Keratinocyte (primary cell): ENCODE measurements around the gene CYB5R4. TPM values are rescaled to one million over a fixed set of nuclear protein-coding genes. Genes with fewer than 3 reads are reported as not detected.

Experiments used
- DNase-seq: peaks from one replicate; pipeline ENCODE4 v3.0.0-alpha.2; 2011; ENCODE audit warnings: low read depth, missing footprints, low spot score
- FAIRE-seq: peaks from 2 replicates; lab custom pipeline; 2011; peaks lifted over from hg19 to GRCh38; lab: Jason Lieb, UNC
- H2AFZ ChIP-seq: 2 replicates; pipeline ENCODE4 v1.6.0; 2012; ENCODE audit warnings: low read length, control low read depth, inconsistent platforms; ENCODE audit not compliant: control insufficient read depth
- H3K27ac ChIP-seq: 2 replicates; pipeline ENCODE4 v1.5.1; 2011; ENCODE audit warnings: low read length; ENCODE audit not compliant: control insufficient read depth, insufficient read depth
- H3K27me3 ChIP-seq: 3 replicates; pipeline ENCODE4 v1.6.0; 2011; ENCODE audit warnings: low read length; ENCODE audit not compliant: control insufficient read depth, insufficient read depth; ENCODE audit errors: extremely low read depth
- H3K36me3 ChIP-seq, 2 experiments: 2 replicates in 1 of 2; 3 replicates in 1 of 2; pipeline ENCODE4 v1.5.1; 2011; ENCODE audit warnings: low read length in 2 of 2, mild to moderate bottlenecking in 1 of 2; ENCODE audit not compliant: control insufficient read depth in 2 of 2, insufficient read depth in 2 of 2; ENCODE audit errors: extremely low read depth in 1 of 2
- H3K4me1 ChIP-seq: 3 replicates; pipeline ENCODE4 v1.5.1; 2011; ENCODE audit warnings: low read length; ENCODE audit not compliant: control insufficient read depth, insufficient read depth; ENCODE audit errors: extremely low read depth
- H3K4me2 ChIP-seq: 3 replicates; pipeline ENCODE4 v1.6.0; 2011; ENCODE audit warnings: low read depth, low read length; ENCODE audit not compliant: control insufficient read depth, insufficient read depth; ENCODE audit errors: extremely low read depth
- H3K4me3 ChIP-seq, 3 experiments: fragments of 200-600 bp in 1 of 3; sonication (generic) in 1 of 3; 2 replicates in 2 of 3; 3 replicates in 1 of 3; pipeline ENCODE4 v1.5.1; 2011 to 2016; ENCODE audit warnings: low read length in 3 of 3, mild to moderate bottlenecking in 3 of 3, control low read depth in 2 of 3, inconsistent platforms in 1 of 3, low read depth in 1 of 3, mixed read lengths in 1 of 3, mixed run types in 1 of 3, moderate library complexity in 1 of 3; ENCODE audit not compliant: control insufficient read depth in 2 of 3, insufficient read depth in 2 of 3; ENCODE audit errors: extremely low read depth in 1 of 3
- H3K79me2 ChIP-seq: 2 replicates; pipeline ENCODE4 v1.6.0; 2012; ENCODE audit warnings: low read length; ENCODE audit not compliant: control insufficient read depth, insufficient read depth
- H3K9ac ChIP-seq: 3 replicates; pipeline ENCODE4 v1.6.0; 2011; ENCODE audit warnings: low read length; ENCODE audit not compliant: control insufficient read depth, insufficient read depth; ENCODE audit errors: extremely low read depth
- H3K9me1 ChIP-seq: 3 replicates; pipeline ENCODE4 v1.6.0; 2011; ENCODE audit warnings: low read length; ENCODE audit not compliant: control insufficient read depth, insufficient read depth; ENCODE audit errors: extremely low read depth
- H3K9me3 ChIP-seq: 2 replicates; pipeline ENCODE4 v1.5.1; 2012; ENCODE audit warnings: low read depth, low read length; ENCODE audit not compliant: control insufficient read depth
- H4K20me1 ChIP-seq: 3 replicates; pipeline ENCODE4 v1.6.0; 2011; ENCODE audit warnings: low read length; ENCODE audit not compliant: control insufficient read depth, insufficient read depth; ENCODE audit errors: extremely low read depth
- EZH2 ChIP-seq: IDR thresholded peaks from one replicate; pipeline ENCODE4 v1.6.1; 2012; ENCODE audit warnings: inconsistent platforms, mild to moderate bottlenecking, low read length, moderate library complexity
- dilution Hi-C: fragments of 300-500 bp; cut with MboI; formaldehyde crosslinking; loops from one replicate; pipeline ENCODE4 v1.7.0; 2020; ENCODE audit warnings: low sequenced_read_pairs; ENCODE audit not compliant: extremely low pct_ligation_motif_present
- polyA plus RNA-seq, 5 experiments: library from polyadenylated mRNA; depleted of rRNA in 3 of 5; stranded (reverse) in 3 of 5; stranded (forward) in 1 of 5; unstranded in 1 of 5; fragments of >200 nt; gene quantifications; 1 replicate in 1 of 5; 2 replicates in 3 of 5; 3 replicates in 1 of 5; pipeline versions ENCODE4 v1.2.1 to v1.2.3, GENCODE V29; 2011 to 2012; ENCODE audit warnings: missing spikeins in 2 of 5, low read depth in 1 of 5, low replicate concordance in 1 of 5
- TF ChIP-seq, protein P1 (sequence below), 3 experiments: IDR thresholded peaks in 1 of 3; conservative IDR thresholded peaks in 1 of 3; optimal IDR thresholded peaks in 1 of 3; 2 replicates in 2 of 3; 3 replicates in 1 of 3; pipeline versions ENCODE3 to v1.5.1; 2011; ENCODE audit warnings: low read length in 3 of 3, mild to moderate bottlenecking in 3 of 3, moderate library complexity in 2 of 3, control low read depth in 1 of 3, inconsistent platforms in 1 of 3; ENCODE audit not compliant: insufficient read depth in 2 of 3; ENCODE audit errors: extremely low read depth in 1 of 3

Gene CYB5R4
- polyA plus RNA-seq, 1 donor (not counting 4 experiments of a cell fraction or from before 2014, with no cell fraction given) = 14.0 TPM

DNA sequence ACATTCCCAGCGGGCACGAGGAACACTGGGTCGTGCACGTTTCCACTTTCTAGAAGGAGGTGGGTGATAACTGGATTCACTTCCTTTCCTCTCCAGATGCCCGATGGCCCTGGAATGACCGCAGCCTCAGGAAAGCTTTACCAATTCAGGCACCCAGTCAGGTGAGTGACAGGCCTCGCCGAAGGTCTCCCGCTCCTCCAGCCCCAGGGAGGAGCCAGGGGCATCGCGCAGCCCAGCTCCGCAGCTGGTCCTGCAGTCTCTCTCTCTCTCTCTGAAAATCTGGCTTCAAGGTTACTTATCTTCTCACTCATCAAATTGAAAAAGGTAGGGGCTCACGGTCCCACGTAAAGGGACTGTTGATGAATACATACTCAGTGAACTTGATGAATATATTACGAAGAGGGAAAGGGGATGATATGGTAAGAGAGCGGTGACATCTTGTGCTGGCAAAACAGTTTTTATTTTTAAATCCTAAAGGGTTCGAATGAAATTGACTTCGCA, 5.4 kb upstream of the CYB5R4 start:
- FAIRE-seq = no peak
- Histone ChIP-seq H3K79me2 (no peaks in the 10 kb centered on the region), H2AFZ (peak overlapping the region; percentile 80), H4K20me1 (no peaks in the 10 kb centered on the region), H3K9me3 (no peaks in the 10 kb centered on the region), H3K9ac (no peak overlapping the region), H3K4me3 (peak overlapping the region; percentile 27 to 65 (median 58)), H3K36me3 (no peaks in the 10 kb centered on the region), H3K9me1 (no peaks in the 10 kb centered on the region), H3K4me1 (peaks cover 5% of the 10 kb centered on the region), H3K27ac (no peak overlapping the region), H3K4me2 (peak overlapping the region; percentile 82), H3K27me3 (peaks cover 18% of the 10 kb centered on the region)
- TF ChIP-seq, protein P1, sequence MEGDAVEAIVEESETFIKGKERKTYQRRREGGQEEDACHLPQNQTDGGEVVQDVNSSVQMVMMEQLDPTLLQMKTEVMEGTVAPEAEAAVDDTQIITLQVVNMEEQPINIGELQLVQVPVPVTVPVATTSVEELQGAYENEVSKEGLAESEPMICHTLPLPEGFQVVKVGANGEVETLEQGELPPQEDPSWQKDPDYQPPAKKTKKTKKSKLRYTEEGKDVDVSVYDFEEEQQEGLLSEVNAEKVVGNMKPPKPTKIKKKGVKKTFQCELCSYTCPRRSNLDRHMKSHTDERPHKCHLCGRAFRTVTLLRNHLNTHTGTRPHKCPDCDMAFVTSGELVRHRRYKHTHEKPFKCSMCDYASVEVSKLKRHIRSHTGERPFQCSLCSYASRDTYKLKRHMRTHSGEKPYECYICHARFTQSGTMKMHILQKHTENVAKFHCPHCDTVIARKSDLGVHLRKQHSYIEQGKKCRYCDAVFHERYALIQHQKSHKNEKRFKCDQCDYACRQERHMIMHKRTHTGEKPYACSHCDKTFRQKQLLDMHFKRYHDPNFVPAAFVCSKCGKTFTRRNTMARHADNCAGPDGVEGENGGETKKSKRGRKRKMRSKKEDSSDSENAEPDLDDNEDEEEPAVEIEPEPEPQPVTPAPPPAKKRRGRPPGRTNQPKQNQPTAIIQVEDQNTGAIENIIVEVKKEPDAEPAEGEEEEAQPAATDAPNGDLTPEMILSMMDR (optimal IDR thresholded peaks at IDR 0.05 in 1 of 3, IDR thresholded peaks at IDR 0.05 in 1 of 3, conservative IDR thresholded peaks at IDR 0.05 in 1 of 3; ENCODE audit: extremely low read depth in 1 of 3, insufficient read depth in 2 of 3, low read length in 3 of 3) = no peak
- TF ChIP-seq EZH2 = peak; percentile 8
- dilution Hi-C loops = no loop called here
- DNase-seq = no peak

DNA sequence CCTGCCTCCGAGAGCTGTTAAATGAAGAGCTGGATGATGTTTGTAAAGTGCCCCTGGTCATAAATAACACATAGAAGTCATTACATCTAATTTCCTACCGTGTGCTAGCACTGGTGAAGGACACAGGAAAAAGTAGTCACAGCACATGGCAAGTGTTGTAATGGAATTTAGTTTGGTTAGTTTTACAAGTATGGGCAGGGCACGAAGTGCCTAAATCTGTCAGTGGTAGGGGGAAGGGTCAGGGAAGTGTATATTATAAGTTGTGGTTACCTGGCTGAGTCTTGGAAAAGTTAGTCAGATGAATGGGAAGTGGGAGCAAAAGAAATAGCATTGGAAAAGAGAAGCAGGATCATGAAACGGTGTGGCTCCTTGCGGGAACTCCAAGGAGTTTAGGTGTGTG, 4.7 kb upstream of the CYB5R4 start:
- no peaks in the 10 kb centered on the region for H3K9me1 ChIP-seq
- TF ChIP-seq, protein P1 (optimal IDR thresholded peaks at IDR 0.05 in 1 of 3, IDR thresholded peaks at IDR 0.05 in 1 of 3, conservative IDR thresholded peaks at IDR 0.05 in 1 of 3; ENCODE audit: extremely low read depth in 1 of 3, insufficient read depth in 2 of 3, low read length in 3 of 3) = no peak
- TF ChIP-seq EZH2 = no peak
- H3K9me3 ChIP-seq = no peaks in the 10 kb centered on the region
- dilution Hi-C loops = no loop called here
- DNase-seq = no peak
- H2AFZ ChIP-seq = no peak overlapping the region
- H3K36me3 ChIP-seq = no peaks in the 10 kb centered on the region
- peaks cover 2% of the 10 kb centered on the region for H3K79me2 ChIP-seq
- no peak overlapping the region for H3K4me3 ChIP-seq
- no peak overlapping the region for H3K9ac ChIP-seq
- H3K27me3 ChIP-seq = peaks cover 18% of the 10 kb centered on the region
- no peak overlapping the region for H3K4me2 ChIP-seq
- FAIRE-seq = no peak
- H4K20me1 ChIP-seq = no peaks in the 10 kb centered on the region
- no peak overlapping the region for H3K27ac ChIP-seq
- H3K4me1 ChIP-seq = peaks cover 8% of the 10 kb centered on the region
